NCI-H1048 (cell line): ENCODE data around the gene PXK.

ENCODE experiments used
- DNase-seq: peaks from one replicate; lab custom pipeline; 2025; lab: John Stamatoyannopoulos, UW

Gene PXK

DNA sequence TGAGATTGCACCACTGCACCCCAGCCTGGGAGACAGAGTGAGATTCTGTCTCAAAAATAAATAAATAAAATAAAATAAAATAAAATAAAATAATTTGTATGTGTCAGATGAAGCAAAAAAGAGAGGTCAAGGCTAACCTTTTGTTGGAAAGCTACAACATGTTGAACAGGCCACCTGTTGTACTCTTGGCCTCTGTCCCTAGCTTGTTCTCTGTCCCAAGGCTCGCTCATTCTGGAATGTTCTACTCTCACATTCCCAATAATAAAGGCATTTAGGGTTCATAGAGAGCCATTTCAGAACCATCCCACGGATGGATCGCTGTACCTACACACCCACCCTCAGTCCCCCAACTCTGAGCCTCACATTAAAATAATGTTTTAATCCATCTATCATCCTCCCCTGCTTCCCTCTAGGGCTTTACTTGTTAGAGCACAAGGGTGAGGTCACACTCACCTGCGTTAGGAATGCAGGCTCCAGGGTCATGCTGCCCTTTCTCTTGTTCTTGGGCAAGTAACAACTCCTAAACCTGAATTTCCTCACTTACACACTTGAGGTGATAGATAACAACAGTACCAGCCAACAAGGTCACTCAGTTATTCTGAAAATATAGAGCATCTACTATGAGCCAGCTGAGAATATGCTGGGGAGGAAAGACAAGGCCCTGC, 134.3 kb downstream of the PXK start:
- DNase-seq = no peak

DNA sequence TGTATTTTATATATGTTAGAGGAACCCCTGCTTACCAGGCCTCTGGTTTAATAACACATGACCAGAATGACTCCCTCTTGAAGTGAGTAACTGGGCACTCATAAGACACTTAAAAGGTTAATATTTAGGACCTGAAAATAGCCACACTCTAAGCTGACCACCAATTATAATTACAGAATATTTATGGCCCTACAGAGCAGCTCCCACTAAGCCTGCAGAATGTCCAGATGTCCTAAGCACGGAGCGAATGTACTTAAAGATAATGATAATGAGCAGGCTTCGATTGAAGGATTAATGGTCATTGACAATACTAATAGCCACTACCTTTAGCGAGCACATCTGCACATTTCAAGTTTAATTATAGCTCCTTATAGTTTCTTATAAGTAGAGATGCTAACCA, 136.4 kb downstream of the PXK start:
- no peak for DNase-seq

DNA sequence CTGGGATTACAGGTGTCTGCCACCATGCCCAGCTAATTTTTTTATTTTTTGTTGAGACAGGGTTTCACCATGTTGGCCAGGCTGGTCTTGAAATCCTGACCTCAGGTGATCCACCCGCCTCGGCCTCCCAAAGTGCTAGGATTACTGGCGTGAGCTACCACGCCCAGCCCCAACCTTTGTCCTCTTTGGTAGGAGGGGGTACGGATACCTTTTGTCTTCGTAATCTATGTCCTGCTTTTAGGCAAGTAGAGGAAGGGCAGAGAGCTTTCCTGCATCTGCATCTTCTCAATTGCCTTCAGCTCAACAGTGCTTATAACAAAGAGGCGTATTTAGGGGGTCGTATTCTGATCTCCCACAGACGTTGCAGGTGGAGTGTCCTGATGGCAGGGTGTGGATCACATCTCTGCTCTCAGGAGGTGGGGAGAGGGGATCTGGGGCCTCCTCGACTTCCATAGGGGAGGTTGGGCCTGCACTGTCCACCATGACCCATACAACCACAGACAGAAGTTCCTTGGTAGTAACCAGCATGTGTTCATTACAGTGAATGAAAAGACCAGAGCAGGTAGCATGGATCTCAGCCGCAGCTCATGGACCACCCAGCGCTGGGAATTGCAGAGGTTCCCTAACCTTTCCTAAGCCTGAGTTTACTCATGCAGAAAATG, 137.8 kb downstream of the PXK start:
- no peak for DNase-seq

DNA sequence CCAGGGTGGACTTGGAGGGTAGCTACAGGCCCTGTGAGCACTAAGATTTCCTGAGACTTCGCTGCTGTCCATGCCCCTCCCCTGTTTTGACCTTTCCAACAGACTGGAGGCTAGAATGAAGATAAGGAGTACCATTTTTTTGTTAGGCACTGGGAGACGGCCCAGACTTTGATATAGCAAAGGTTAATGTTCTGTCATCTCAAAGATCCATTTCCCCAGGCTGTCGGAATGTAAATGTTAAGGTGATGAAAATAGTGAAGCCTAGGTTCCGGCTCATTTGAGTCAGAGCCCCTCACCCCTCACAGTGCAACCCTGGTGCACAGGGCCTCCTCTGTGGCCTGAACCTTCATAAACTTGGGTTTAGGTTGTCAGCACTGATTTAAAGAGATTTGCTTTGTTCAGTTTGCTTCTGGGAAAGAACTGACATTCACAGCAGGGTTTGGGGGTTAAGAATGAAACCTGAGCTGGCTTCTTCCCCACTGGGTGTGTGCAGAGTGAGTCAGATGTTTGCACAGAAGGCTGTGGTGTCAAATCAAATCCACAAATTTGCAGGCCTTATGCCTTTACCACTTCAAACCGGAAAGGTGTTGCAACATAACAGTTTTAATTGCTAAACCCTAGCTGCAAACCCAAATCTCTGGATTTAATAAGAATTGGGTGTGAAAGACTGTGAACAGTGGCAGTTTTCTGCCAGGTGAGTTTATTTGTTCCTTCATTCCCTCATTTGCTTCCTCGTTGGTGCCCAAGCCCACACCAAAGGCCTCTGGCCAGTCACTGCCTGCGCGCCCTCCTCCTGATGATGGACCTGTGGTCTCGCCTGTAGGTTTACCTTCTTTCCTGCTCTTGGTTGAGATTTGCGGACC, 138.6 kb downstream of the PXK start:
- DNase-seq = no peak

DNA sequence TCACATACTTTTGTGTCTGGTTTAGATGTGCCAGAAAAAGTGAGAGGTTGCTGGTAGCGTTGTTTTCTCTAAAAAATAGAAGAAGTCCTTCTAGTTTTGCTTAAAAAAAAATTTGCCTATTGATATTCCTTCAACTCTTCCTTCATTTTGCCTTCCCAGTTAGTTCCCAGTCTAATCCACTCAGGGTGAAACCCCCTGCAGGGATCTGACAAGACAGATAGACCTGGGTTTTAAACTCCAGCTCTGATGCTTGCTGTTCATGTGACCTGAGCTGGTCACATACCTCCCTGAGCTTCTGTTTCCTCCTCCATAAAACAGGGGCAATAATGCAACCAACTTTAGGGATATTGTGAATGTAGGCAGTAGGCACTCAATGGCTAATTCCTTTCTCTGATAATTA, 140.6 kb downstream of the PXK start:
- no peak for DNase-seq

DNA sequence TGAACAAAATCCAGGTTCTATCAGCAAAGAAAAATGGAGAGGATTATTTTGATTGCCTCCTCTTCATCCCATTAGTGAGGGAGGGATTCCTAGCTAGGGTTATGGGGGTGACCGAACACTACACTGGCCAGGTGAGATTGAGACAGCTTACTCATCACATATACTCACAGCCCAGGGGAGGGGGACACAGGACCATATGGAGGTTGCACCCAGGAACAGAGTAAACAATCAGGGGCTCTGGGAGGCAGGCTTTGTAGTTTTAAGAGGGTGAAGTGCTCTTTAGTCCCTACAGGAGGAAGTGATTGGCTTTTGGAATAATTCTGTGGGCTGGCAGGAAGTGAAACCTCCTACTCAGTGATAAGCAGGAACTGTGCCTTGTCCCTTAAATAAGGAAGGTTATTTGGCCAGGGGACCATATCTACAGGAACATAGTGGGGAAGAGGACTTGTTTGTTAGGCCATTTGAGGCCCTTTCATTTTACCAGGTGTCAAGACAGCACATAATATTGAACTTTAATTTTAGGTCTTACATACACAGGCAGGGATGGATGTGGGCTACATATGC, 141.7 kb downstream of the PXK start:
- DNase-seq = no peak

DNA sequence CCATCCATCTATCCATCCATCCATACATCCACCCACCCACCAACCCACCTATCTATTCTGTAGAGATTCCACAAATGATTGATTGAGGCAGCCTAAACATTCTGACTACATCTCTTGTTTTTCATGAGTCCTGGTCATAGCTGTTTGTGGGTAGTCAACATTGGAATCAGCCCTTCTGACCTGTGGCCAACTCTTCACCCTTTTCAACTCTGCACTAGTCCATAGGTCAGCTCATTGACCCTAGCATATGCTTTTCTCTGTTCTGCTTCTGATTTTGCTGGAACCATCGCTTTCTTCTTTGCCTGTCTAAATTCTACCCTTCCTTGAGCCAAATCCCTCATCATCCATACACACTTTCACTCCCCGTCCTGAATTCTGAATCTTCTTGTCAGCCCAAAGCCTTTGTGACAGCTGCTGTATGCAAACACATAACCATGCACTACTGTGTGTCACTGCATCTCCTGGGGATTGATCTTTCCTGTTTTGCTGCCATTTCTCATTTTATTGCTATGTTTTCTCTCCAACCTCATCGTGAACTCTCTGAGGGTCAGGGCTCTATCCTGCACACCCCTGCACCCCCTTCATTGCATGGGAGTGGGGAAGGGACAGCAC, 142.4 kb downstream of the PXK start:
- DNase-seq = no peak
